NCI-H2196 (cell line): ENCODE data around the gene KIF3A.
"Not testable (repeated sequence)": the region's sequence is repeated elsewhere in the genome, so short reads cannot be mapped to it uniquely, and the experiment has no call there.

Experiments
- DNase-seq: peaks from one replicate; lab custom pipeline; 2025; ENCODE audit not compliant: unreplicated experiment; lab: John Stamatoyannopoulos, UW

The KIF3A gene

GRCh38 chr5:132725745-132726144 lies 11.6 kb downstream of the KIF3A start:
- DNase-seq, result no peak

GRCh38 chr5:132718544-132719312 lies 18.6 kb downstream of the KIF3A start:
- DNase-seq, result no peak

GRCh38 chr5:132714456-132715307 lies 22.7 kb downstream of the KIF3A start:
- no peak for DNase-seq

- no peak for DNase-seq
These were observed 28.7 kb downstream of the KIF3A start for GRCh38 chr5:132708645-132709044.

GRCh38 chr5:132704875-132705274 lies 32.5 kb downstream of the KIF3A start:
- DNase-seq, result no peak

- DNase-seq, result no peak
These were observed 41.4 kb downstream of the KIF3A start for GRCh38 chr5:132695956-132696355.

GRCh38 chr5:132692632-132692967 lies 44.7 kb downstream of the KIF3A start:
- no peak for DNase-seq

GRCh38 chr5:132691755-132692631 lies 45.4 kb downstream of the KIF3A start:
- not testable (repeated sequence) for DNase-seq

- no peak for DNase-seq
These were observed 47.2 kb downstream of the KIF3A start for GRCh38 chr5:132690156-132690555.

GRCh38 chr5:132689513-132689912 lies 47.8 kb downstream of the KIF3A start:
- no peak for DNase-seq

GRCh38 chr5:132688536-132689339 lies 48.6 kb downstream of the KIF3A start:
- no peak for DNase-seq

- no peak for DNase-seq
These were observed 49.4 kb downstream of the KIF3A start for GRCh38 chr5:132687995-132688394.

- DNase-seq, result no peak
These were observed 51.2 kb downstream of the KIF3A start for GRCh38 chr5:132686193-132686592.

GRCh38 chr5:132684922-132685720 lies 52.2 kb downstream of the KIF3A start:
- no peak for DNase-seq

- DNase-seq, result no peak
These were observed 52.9 kb downstream of the KIF3A start for GRCh38 chr5:132684491-132684890.

- no peak for DNase-seq
These were observed 55.4 kb downstream of the KIF3A start for GRCh38 chr5:132681983-132682382.

GRCh38 chr5:132681476-132681831 lies 55.9 kb downstream of the KIF3A start:
- DNase-seq, result no peak

GRCh38 chr5:132680780-132681475 lies 56.4 kb downstream of the KIF3A start:
- no peak for DNase-seq

GRCh38 chr5:132679717-132680380 lies 57.5 kb downstream of the KIF3A start:
- no peak for DNase-seq
